ENCODE measurements around the gene SDS.

SDS gene

DNA sequence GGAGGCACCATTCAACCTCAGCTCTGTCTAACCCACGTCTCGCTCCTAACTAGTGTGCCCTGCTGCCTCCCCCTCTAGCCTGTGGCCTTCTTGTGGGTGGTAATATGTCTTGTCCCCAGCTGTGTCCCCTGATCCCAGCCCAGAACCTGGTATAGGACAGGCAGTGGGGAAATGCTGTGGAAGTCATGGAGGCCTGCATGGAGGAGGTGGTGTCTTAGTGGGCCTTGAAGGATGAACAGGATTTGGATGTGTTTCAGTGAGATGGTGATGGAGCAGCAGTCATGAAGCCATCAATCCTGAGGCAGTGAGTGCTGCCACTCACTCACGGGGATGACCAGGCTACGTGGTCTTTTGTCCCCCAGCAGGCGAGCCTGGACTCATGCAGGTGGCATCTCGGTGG lies 31.9 kb downstream of the SDS start:
- DNase-seq (ENCODE audit: low read depth, low spot score), result no peak
- in situ Hi-C loops (cut with HindIII; ENCODE audit: low sequenced_read_pairs), result no loop called here
- H3K4me3 ChIP-seq (ENCODE audit: low read depth, low read length), result no peak overlapping the region
- TF ChIP-seq, protein P1, sequence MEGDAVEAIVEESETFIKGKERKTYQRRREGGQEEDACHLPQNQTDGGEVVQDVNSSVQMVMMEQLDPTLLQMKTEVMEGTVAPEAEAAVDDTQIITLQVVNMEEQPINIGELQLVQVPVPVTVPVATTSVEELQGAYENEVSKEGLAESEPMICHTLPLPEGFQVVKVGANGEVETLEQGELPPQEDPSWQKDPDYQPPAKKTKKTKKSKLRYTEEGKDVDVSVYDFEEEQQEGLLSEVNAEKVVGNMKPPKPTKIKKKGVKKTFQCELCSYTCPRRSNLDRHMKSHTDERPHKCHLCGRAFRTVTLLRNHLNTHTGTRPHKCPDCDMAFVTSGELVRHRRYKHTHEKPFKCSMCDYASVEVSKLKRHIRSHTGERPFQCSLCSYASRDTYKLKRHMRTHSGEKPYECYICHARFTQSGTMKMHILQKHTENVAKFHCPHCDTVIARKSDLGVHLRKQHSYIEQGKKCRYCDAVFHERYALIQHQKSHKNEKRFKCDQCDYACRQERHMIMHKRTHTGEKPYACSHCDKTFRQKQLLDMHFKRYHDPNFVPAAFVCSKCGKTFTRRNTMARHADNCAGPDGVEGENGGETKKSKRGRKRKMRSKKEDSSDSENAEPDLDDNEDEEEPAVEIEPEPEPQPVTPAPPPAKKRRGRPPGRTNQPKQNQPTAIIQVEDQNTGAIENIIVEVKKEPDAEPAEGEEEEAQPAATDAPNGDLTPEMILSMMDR (IDR thresholded peaks at IDR 0.05; ENCODE audit: low read depth, low read length), result no peak

DNA sequence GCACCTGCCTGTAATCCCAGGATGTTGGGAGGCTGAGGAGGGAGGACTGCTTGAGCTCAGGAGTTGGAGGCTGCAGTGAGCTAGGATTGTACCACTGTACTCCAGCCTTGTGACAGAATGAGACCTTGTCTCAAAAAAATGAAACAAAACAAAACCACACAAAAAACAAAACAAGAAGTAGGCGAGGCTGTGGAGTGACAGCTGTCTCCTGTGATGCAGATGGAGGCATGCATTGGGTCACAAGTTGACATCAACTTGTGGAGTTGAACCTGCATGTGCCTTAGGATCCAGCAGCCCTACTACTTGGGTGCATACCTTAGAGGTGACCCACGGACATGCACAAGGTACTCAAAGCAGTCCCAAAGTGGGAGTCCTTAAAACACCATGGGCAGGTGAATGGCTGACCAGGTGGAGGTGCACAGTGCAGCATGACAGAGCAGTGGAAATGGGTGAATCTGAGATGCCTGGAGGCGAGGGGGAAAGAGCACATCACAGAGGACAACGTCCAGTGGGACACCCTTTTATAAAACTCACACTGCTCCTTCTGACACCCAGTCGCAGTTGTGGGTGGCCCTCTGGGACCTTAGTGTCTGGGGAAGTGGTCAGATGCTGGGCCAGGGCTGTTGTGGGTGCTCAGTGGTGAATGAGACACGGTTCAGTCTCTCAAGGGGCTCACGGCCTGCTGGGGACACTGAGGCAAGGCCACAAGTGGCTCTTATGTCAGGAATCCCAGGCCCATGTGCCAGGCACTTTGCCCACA lies 32.6 kb downstream of the SDS start:
- TF ChIP-seq, protein P1 (IDR thresholded peaks at IDR 0.05; ENCODE audit: low read depth, low read length), result no peak
- in situ Hi-C loops (cut with HindIII; ENCODE audit: low sequenced_read_pairs), result no loop called here
- no peak overlapping the region for H3K4me3 ChIP-seq (ENCODE audit: low read depth, low read length)
- no peak for DNase-seq (ENCODE audit: low read depth, low spot score)

DNA sequence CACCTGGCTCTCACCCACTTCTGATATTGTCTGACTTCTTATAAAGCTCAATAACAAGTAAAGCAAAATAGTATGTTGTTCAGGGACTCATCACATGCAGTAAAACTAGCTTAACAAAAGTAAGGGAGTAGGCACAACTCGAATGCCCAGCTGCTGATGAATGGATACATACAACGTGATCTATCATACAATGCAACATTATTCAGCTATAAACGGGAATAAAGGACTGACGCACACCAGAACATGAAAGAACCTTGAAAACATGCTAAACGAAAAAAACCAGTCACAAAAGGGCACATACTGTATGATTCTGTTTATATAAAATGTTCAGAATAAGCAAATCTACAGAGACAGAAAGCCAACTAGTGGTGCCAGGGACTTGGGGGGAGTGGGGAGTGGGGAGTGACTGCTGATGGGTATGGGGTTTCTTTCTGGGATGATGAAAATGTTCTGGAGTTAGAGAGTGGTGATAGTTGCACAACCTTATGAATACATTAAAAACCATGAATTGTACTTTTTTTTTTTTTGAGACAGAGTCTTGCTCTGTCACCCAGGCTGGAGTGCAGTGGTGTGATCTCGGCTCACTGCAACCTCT lies 34.2 kb downstream of the SDS start:
- no peak for DNase-seq (ENCODE audit: low read depth, low spot score)
- no peak overlapping the region for H3K4me3 ChIP-seq (ENCODE audit: low read depth, low read length)
- in situ Hi-C loops (cut with HindIII; ENCODE audit: low sequenced_read_pairs), result no loop called here
- TF ChIP-seq, protein P1 (IDR thresholded peaks at IDR 0.05; ENCODE audit: low read depth, low read length), result no peak

DNA sequence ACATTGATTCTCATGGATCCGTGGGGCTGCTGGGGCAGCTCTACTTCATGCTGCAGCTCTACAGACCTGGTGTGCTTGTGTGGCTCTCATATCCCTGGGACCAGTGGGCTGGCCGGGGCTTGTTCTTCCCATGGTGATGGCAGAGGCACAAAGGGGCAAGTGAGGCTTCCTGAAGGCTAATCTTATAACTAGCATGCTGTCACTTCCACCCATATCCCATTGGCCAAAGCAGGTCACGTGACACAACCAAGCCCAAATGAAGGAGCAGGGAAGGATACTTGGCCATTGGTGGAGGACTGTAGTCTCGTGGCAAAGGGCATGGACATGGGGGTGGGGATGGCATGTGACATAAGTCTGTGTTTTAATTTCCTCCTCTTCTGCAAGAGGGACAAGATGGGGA lies 35.4 kb downstream of the SDS start:
- DNase-seq (ENCODE audit: low read depth, low spot score), result no peak
- H3K4me3 ChIP-seq (ENCODE audit: low read depth, low read length), result no peak overlapping the region
- TF ChIP-seq, protein P1 (IDR thresholded peaks at IDR 0.05; ENCODE audit: low read depth, low read length), result no peak
- in situ Hi-C loops (cut with HindIII; ENCODE audit: low sequenced_read_pairs), result no loop called here

DNA sequence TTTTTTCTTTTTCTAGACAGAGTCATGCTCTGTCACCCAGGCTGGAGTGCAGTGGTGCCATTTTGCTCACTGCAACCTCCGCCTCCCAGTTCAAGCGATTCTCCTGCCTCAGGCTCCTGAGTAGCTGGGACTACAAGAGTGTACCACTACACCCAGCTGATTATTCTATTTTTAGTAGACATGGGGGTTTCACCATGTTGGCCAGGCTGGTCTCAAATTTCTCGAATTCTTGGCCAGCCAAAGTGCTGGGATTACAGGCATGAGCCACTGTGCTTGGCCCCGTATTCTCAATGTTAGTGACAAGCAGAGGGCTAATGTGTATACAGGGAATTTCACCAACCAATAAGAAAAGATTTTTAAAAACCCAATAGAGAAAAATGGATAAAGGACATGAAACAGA lies 36.9 kb downstream of the SDS start:
- no peak overlapping the region for H3K4me3 ChIP-seq (ENCODE audit: low read depth, low read length)
- TF ChIP-seq, protein P1 (IDR thresholded peaks at IDR 0.05; ENCODE audit: low read depth, low read length), result no peak
- in situ Hi-C loops (cut with HindIII; ENCODE audit: low sequenced_read_pairs), result no loop called here
- DNase-seq (ENCODE audit: low read depth, low spot score), result no peak

DNA sequence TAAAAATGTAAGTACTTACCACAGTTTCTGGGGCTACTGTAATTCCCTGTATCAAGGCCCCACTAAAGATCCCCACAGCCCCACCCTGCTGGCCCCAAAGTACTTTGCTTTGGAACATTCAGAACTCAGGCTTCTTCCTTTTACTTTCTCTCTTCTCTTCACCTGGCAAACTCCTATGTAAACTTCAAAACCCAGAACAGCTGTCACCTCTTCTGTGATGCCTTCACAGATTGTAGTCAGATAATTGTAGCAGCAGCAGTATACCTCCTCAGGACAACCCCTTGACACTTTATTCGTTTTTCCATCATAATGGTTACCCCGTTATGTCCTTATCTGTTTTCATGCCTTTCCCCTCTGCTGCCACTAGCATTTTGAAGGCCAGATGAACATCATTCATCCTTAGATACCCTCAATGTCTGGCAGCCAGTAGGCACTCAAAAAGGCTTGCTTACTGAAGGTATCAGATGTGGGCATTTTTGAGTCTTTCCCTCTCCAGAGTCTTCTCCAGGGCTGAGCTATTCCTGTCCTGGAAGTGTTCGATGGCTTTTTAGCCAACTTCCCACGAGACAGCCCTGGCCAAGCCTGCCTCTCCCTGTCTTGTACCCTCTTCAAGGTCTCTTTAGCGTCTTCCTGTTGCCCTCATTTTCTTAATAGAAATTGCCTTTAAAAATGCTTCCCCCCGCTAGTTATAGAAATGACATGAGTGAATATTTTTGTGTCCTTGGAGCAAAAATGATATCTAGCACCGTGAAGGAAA lies 37.9 kb downstream of the SDS start:
- TF ChIP-seq, protein P1 (IDR thresholded peaks at IDR 0.05; ENCODE audit: low read depth, low read length), result no peak
- DNase-seq (ENCODE audit: low read depth, low spot score), result no peak
- H3K4me3 ChIP-seq (ENCODE audit: low read depth, low read length), result no peak overlapping the region
- in situ Hi-C loops (cut with HindIII; ENCODE audit: low sequenced_read_pairs), result no loop called here

Data from astrocyte of the spinal cord (primary cell).